ENCODE measurements around the gene ARHGAP28. TPM values are rescaled to one million over a fixed set of nuclear protein-coding genes. Genes with fewer than 3 reads are reported as not detected.

Gene ARHGAP28
- total and polyA plus RNA-seq, 12 donors: 2.7 to 34.3 (median 7.3) TPM

DNA sequence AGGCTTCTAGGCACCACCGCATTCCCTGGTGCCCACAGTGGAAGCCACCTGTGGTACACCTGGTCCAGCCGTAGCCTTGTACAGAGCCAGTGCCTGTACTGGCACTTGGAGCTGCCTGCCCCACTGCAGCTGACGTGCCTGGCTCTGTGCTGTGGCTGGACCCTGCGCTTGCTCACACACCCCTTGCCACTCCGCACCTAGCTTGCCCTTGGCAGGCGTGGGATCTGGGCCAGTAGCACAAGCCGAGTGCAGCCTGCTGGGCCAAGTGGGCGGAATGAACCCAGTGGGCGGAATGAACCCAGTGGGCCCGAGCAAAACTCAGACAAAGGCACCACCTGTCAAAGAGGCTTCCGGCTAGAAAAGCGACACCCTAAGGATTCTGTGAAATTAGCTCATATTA, 126.3 kb downstream of the ARHGAP28 start:
- intact Hi-C loops (cut with DNase I): no loop called here
- H3K9me3 ChIP-seq (replicated peaks in 1 of 3): no peaks in the 10 kb centered on the region
- TF ChIP-seq POLR2A (IDR thresholded peaks at IDR 0.05) (no peak), CTCF (IDR thresholded peaks at IDR 0.05) (no peak)
- no peaks in the 10 kb centered on the region for H3K36me3 ChIP-seq (replicated peaks in 1 of 2)
- no peaks in the 10 kb centered on the region for H3K27me3 ChIP-seq
- no peak overlapping the region for H3K4me3 ChIP-seq
- no peak for DNase-seq
- no peak overlapping the region for H3K27ac ChIP-seq
- 89 to 93% (median 93%) methylated on average over 10 to 12 of the region's 12 CpGs for WGBS, 4 donors
- no peaks in the 10 kb centered on the region for H3K4me1 ChIP-seq (replicated peaks in 1 of 2)

DNA sequence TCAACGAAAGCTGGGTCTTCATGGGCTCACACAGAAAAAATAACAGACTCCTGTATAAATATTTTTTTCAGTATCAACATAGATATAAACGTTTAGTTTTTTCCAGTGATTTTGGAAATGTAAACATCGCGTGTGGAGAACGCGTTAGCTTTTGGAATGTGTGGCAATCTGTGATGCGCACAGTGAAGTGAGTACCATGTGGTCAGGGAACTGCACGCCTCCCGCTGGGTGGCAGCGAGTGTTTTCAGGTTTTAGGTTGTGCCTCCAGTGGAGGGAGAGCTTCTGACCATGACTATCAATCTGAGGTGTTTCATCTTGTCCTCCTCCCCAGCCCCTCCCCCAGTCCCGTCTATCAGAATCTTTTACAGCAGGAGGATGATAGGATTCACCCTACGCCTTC, 127.8 kb downstream of the ARHGAP28 start:
- Histone ChIP-seq H3K9me3 (replicated peaks in 1 of 3) (no peaks in the 10 kb centered on the region), H3K4me1 (replicated peaks in 1 of 2) (no peaks in the 10 kb centered on the region), H3K36me3 (replicated peaks in 1 of 2) (no peaks in the 10 kb centered on the region), H3K27ac (no peak overlapping the region), H3K4me3 (no peak overlapping the region), H3K27me3 (no peaks in the 10 kb centered on the region)
- no peak for TF ChIP-seq CTCF (IDR thresholded peaks at IDR 0.05)
- no peak for TF ChIP-seq POLR2A (IDR thresholded peaks at IDR 0.05)
- intact Hi-C loops (cut with DNase I): no loop called here
- 86 to 89% (median 88%) methylated on average over 12 of the region's 12 CpGs for WGBS, 4 donors
- no peak for DNase-seq

DNA sequence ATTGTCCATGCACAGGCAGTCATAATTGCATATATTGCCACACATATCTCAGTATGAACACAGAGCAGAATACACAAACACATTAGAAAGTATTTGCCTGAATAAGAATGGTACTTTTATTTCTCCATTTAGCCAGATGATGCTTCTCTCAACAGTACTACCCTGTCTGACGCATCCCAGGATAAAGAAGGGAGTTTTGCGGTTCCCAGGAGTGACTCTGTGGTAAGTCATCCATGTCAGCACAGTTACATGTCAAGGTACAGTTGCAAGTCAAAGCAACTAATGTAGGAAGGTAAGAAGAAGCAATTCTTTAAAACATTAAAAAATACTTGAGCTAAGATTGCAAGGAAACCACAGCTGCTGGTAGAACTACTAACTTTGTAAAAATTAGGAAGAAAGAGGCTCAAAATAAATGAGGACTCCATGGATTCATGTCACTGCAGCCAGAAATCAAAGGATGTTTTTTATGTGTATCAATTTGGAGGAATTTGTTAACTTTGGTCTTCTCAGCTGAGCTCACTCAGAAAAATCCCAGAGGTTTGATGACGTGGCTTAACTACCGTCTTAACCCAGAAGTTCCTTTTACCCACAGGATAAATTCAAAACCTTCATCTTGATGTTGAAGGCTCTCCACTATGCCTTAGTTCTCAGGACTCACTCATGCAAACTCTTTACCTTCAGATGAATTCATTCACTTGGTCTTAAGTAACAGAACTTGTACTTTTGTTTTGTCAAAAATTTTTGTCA, 130.3 kb downstream of the ARHGAP28 start:
- no peak overlapping the region for H3K27ac ChIP-seq
- H3K27me3 ChIP-seq: no peaks in the 10 kb centered on the region
- H3K36me3 ChIP-seq (replicated peaks in 1 of 2): no peaks in the 10 kb centered on the region
- no peak for DNase-seq
- intact Hi-C loops (cut with DNase I): no loop called here
- H3K4me3 ChIP-seq: no peak overlapping the region
- 90 to 98% (median 92%) methylated on average over 4 of the region's 4 CpGs for WGBS, 4 donors
- no peaks in the 10 kb centered on the region for H3K9me3 ChIP-seq (replicated peaks in 1 of 3)
- no peaks in the 10 kb centered on the region for H3K4me1 ChIP-seq (replicated peaks in 1 of 2)
- TF ChIP-seq POLR2A (IDR thresholded peaks at IDR 0.05): no peak
- no peak for TF ChIP-seq CTCF (IDR thresholded peaks at IDR 0.05)

DNA sequence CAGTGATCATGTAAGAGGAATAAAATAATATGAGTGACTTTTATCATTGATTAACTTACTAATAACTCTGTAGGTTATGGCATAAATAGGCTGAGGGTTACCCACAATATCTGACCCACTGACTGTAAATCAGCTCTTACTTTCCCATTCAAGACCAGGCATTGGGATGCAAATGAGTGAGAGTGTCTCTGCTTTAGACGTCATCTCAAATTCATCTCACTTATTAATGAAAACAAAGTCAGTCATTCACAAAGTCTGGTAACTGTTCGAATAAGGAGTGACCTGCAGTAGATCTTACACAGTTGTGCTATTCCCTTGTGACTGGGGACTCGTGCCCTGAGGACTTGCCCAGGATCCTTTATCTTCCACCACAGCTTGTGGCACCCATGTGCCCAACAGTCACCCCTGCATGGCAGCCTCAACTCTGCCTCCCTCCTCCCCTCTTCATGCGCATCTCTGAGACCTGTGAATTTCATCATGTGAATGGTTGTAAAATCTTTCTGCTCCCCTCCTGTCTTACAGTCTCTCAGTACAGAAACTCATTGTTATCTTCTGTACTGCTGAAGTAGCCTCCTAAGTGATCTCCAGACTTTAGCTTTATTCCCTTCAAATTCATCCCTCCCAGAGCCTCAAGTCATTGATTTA, 131.4 kb downstream of the ARHGAP28 start:
- TF ChIP-seq CTCF (IDR thresholded peaks at IDR 0.05) (no peak), POLR2A (IDR thresholded peaks at IDR 0.05) (no peak)
- WGBS, 4 donors: 89 to 92% (median 91%) methylated on average over 4 of the region's 4 CpGs
- intact Hi-C loops (cut with DNase I): no loop called here

More for the DNA sequence above, 131.4 kb downstream of the ARHGAP28 start:
- no peaks in the 10 kb centered on the region for H3K4me1 ChIP-seq (replicated peaks in 1 of 2)
- no peak for DNase-seq
- H3K36me3 ChIP-seq (replicated peaks in 1 of 2): no peaks in the 10 kb centered on the region
- H3K27me3 ChIP-seq: no peaks in the 10 kb centered on the region
- no peak overlapping the region for H3K4me3 ChIP-seq
- no peak overlapping the region for H3K27ac ChIP-seq
- H3K9me3 ChIP-seq (replicated peaks in 1 of 3): no peaks in the 10 kb centered on the region

Data from adrenal gland (tissue), 12 donors.